ENCODE measurements around the gene CRTC1.

GRCh38 chr19:18636183-18636968 is 47.1 kb upstream of the CRTC1 start:
- TF ChIP-seq EZH2 (IDR thresholded peaks at IDR 0.05; ENCODE audit: insufficient read depth, poor library complexity, severe bottlenecking) (no peak), EZH2phosphoT487 (IDR thresholded peaks at IDR 0.05; ENCODE audit: insufficient read depth, low read depth) (no peak)
